GM23338 (cell line): ENCODE results near the gene DUSP1.

ENCODE experiments used
- CREB1 ChIP-seq: fragments of 250-450 bp; sonication (Bioruptor Pico); IDR thresholded peaks from 2 replicates; pipeline ENCODE4 v1.5.0; 2020; ENCODE audit warnings: low read depth, mild to moderate bottlenecking, moderate library complexity
- CTCF ChIP-seq, 2 experiments: fragments of 200-600 bp in 1 of 2; sonication (generic) in 1 of 2; conservative IDR thresholded peaks; 2 replicates each; pipeline versions ENCODE4 v1.5.1 to v1.6.1; 2016 to 2017; ENCODE audit warnings: antibody characterized with exemption in 2 of 2, low read depth in 2 of 2, mild to moderate bottlenecking in 2 of 2, moderate library complexity in 1 of 2
- EZH2 ChIP-seq: fragments of 200-600 bp; sonication (generic); IDR thresholded peaks from one replicate; pipeline ENCODE4 v1.8.0; 2017; ENCODE audit warnings: antibody characterized with exemption, mild to moderate bottlenecking, low read depth; ENCODE audit not compliant: unreplicated experiment
- EZH2phosphoT487 ChIP-seq: fragments of 200-600 bp; sonication (generic); IDR thresholded peaks from one replicate; pipeline ENCODE4 v1.8.1; 2018; ENCODE audit warnings: antibody characterized with exemption; ENCODE audit not compliant: unreplicated experiment
- JUNB ChIP-seq: IDR thresholded peaks from one replicate; pipeline ENCODE4 v1.6.1; 2016; ENCODE audit warnings: antibody characterized with exemption; ENCODE audit not compliant: unreplicated experiment
- POLR2AphosphoS5 ChIP-seq: IDR thresholded peaks from 2 replicates; pipeline ENCODE4 v1.6.1; 2016; ENCODE audit warnings: antibody characterized with exemption, low read depth
- TF ChIP-seq, protein P1 (sequence below): IDR thresholded peaks from one replicate; pipeline ENCODE4 v1.6.1; 2018; ENCODE audit warnings: antibody characterized with exemption; ENCODE audit not compliant: unreplicated experiment
- TF ChIP-seq, protein P2 (sequence below): IDR thresholded peaks from 2 replicates; pipeline ENCODE4 v1.6.1; 2016; ENCODE audit warnings: antibody characterized with exemption

GRCh38 chr5:172749076-172749475 lies 21.9 kb downstream of the DUSP1 start:
- no peak for TF ChIP-seq CTCF (conservative IDR thresholded peaks at IDR 0.05; ENCODE audit: low read depth in 2 of 2)
- TF ChIP-seq JUNB = no peak
- TF ChIP-seq EZH2 = no peak
- TF ChIP-seq, protein P1, sequence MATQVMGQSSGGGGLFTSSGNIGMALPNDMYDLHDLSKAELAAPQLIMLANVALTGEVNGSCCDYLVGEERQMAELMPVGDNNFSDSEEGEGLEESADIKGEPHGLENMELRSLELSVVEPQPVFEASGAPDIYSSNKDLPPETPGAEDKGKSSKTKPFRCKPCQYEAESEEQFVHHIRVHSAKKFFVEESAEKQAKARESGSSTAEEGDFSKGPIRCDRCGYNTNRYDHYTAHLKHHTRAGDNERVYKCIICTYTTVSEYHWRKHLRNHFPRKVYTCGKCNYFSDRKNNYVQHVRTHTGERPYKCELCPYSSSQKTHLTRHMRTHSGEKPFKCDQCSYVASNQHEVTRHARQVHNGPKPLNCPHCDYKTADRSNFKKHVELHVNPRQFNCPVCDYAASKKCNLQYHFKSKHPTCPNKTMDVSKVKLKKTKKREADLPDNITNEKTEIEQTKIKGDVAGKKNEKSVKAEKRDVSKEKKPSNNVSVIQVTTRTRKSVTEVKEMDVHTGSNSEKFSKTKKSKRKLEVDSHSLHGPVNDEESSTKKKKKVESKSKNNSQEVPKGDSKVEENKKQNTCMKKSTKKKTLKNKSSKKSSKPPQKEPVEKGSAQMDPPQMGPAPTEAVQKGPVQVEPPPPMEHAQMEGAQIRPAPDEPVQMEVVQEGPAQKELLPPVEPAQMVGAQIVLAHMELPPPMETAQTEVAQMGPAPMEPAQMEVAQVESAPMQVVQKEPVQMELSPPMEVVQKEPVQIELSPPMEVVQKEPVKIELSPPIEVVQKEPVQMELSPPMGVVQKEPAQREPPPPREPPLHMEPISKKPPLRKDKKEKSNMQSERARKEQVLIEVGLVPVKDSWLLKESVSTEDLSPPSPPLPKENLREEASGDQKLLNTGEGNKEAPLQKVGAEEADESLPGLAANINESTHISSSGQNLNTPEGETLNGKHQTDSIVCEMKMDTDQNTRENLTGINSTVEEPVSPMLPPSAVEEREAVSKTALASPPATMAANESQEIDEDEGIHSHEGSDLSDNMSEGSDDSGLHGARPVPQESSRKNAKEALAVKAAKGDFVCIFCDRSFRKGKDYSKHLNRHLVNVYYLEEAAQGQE = no peak
- TF ChIP-seq POLR2AphosphoS5 = no peak
- TF ChIP-seq CREB1 (CRISPR knock-in tag) = no peak
- TF ChIP-seq, protein P2, sequence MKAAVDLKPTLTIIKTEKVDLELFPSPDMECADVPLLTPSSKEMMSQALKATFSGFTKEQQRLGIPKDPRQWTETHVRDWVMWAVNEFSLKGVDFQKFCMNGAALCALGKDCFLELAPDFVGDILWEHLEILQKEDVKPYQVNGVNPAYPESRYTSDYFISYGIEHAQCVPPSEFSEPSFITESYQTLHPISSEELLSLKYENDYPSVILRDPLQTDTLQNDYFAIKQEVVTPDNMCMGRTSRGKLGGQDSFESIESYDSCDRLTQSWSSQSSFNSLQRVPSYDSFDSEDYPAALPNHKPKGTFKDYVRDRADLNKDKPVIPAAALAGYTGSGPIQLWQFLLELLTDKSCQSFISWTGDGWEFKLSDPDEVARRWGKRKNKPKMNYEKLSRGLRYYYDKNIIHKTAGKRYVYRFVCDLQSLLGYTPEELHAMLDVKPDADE = no peak
- no peak for TF ChIP-seq EZH2phosphoT487
